Immature natural killer cell (primary cell): ENCODE data around the gene MAL. TPM values are rescaled to one million over a fixed set of nuclear protein-coding genes. Genes with fewer than 3 reads are reported as not detected.
A peak's percentile ranks its signal among the peaks of the same experiment; 100 is the strongest.
"Not testable (repeated sequence)": the region's sequence is repeated elsewhere in the genome, so short reads cannot be mapped to it uniquely, and the experiment has no call there.

Experiments
- DNase-seq, 3 donors: peaks; one replicate each; pipeline ENCODE4 v3.0.0; 2022; ENCODE audit warnings: mixed read lengths in 1 of 3
- H3K27ac Mint-ChIP-seq, 6 donors: one replicate each; pipeline ENCODE4 v1.8.0; 2020; ENCODE audit warnings: mixed read lengths in 6 of 6, mild to moderate bottlenecking in 5 of 6, inconsistent platforms in 4 of 6, moderate library complexity in 3 of 6
- H3K27me3 Mint-ChIP-seq, 3 donors: one replicate each; pipeline ENCODE4 v1.8.0; 2020 to 2021; ENCODE audit warnings: low read depth in 3 of 3, mild to moderate bottlenecking in 3 of 3, mixed read lengths in 3 of 3, moderate library complexity in 3 of 3, inconsistent platforms in 1 of 3
- H3K36me3 Mint-ChIP-seq, 3 donors: one replicate each; pipeline ENCODE4 v1.8.0; 2020; ENCODE audit warnings: mixed read lengths in 3 of 3, inconsistent platforms in 2 of 3, mild to moderate bottlenecking in 2 of 3
- H3K4me1 Mint-ChIP-seq, 2 donors: one replicate each; pipeline ENCODE4 v1.8.0; 2020; ENCODE audit warnings: inconsistent platforms in 2 of 2, mild to moderate bottlenecking in 2 of 2, mixed read lengths in 2 of 2, moderate library complexity in 1 of 2
- H3K4me3 Mint-ChIP-seq, 5 donors: one replicate each; pipeline ENCODE4 v1.8.0; 2020; ENCODE audit warnings: mild to moderate bottlenecking in 5 of 5, mixed read lengths in 5 of 5, inconsistent platforms in 3 of 5, moderate library complexity in 3 of 5
- H3K9me3 Mint-ChIP-seq, 6 donors: one replicate each; pipeline ENCODE4 v1.8.0; 2020; ENCODE audit warnings: mild to moderate bottlenecking in 6 of 6, mixed read lengths in 6 of 6, inconsistent platforms in 4 of 6, moderate library complexity in 3 of 6
- polyA plus RNA-seq, 3 donors: library from polyadenylated mRNA; unstranded; fragments of 300-500 nt; fragmentation: Illumina TruSeq; gene quantifications; one replicate each; pipeline ENCODE4 v1.2.3, GENCODE V29; 2021

Gene MAL
- polyA plus RNA-seq, 3 donors from 2014 or later = 1.2 to 1.9 (median 1.6) TPM

DNA sequence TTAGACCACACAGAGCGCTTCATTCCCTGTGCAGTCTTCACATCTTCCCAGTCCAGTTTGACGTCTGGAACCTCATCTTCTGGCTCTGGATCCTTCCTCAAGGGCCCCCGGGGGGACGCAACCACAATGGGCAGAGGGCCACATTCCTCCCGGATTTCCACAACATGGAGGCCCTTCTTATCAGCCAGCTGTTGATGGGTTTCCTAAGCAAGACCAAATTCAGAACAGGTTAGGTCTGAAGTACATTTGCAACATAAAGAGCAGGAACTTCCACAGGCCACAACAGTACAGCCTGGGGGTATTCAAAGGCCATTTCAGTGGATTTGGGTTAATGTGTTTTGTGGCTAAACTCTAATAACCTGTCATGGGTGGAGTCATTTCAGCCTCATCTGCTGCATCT is 61.9 kb downstream of the MAL start:
- Mint-ChIP-seq H3K4me1 (no peaks in the 10 kb centered on the region), H3K36me3 (peaks cover 31 to 46% (median 33%) of the 10 kb centered on the region in 3 donors), H3K4me3 (no peak overlapping the region)

DNA sequence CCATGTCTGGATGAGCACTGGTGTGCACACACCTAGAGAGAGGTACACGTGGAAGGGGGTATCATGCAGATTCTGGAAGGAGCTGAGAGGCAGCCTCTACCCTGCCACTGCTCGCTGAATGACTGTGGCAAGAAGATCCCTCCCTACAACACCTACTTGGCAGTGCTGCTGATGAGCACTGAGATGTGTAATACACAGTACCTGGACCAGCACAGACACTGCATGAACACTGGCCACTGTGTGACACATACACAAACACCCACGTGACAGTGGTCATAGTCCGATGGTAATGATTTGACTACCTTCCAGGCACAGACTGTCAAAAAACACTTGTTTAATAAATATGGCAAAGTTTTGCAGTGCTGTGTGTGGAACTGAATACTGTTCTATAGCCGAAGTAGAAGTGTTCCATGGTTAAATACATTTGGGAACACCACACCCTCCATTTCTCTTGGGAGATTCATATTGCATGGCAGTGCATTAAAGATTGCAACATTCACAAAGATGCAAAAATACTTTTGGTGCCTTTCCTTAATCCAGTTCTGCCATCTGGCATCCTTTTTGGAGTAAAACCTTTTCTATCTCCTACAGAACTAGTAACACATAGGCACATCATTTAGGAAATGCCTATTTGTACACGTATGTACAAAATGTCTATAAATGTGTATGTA is 66.5 kb downstream of the MAL start:
- no peak overlapping the region for H3K4me3 Mint-ChIP-seq
- peaks cover 20 to 35% of the 10 kb centered on the region in 2 donors for H3K4me1 Mint-ChIP-seq
- peaks cover 22 to 49% (median 29%) of the 10 kb centered on the region in 3 donors for H3K36me3 Mint-ChIP-seq
- H3K27ac Mint-ChIP-seq = no peak overlapping the region
- DNase-seq = no peak
- no peaks in the 10 kb centered on the region for H3K9me3 Mint-ChIP-seq
- H3K27me3 Mint-ChIP-seq = peaks cover 0 to 5% (median 0%) of the 10 kb centered on the region in 3 donors

More for the DNA sequence above, 61.9 kb downstream of the MAL start:
- peaks cover 0 to 3% (median 0%) of the 10 kb centered on the region in 3 donors for H3K27me3 Mint-ChIP-seq
- no peak overlapping the region for H3K27ac Mint-ChIP-seq
- H3K9me3 Mint-ChIP-seq = no peaks in the 10 kb centered on the region
- no peak for DNase-seq

DNA sequence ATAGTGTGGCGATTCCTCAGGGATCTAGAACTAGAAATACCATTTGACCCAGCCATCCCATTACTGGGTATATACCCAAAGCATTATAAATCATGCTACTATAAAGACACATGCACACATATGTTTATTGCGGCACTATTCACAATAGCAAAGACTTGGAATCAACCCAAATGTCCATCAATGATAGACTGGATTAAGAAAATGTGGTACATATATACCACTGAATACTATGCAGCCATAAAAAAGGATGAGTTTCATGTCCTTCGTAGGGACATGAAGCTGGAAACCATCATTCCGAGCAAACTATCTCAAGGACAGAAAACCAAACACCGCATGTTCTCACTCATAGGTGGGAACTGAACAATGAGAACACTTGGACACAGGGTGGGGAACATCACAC is 72.8 kb downstream of the MAL start:
- H3K4me3 Mint-ChIP-seq, H3K27ac Mint-ChIP-seq, H3K27me3 Mint-ChIP-seq, H3K9me3 Mint-ChIP-seq, DNase-seq: not testable (repeated sequence)
- Mint-ChIP-seq H3K36me3 (peaks cover 32 to 65% (median 39%) of the 10 kb centered on the region in 3 donors), H3K4me1 (peaks cover 22 to 38% of the 10 kb centered on the region in 2 donors)

DNA sequence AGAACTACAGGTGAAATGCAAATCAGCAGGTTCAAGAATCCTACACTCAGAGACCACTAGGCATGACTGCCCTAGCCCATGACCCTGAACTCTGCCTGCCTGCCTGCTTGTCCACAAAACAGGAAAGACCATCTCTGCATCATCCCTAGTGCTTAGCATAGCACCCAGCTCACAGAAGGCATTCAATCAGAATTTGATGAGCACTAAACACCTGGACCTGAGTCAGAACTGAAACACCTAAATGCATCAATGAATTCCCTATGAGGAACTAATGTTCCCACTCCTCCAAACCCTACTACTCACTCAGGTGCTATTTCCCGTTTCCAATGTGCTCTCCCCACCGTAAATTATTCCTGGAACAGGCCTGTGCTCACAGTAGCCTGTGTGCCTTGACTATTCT is 74.4 kb downstream of the MAL start:
- Mint-ChIP-seq H3K27me3 (no peaks in the 10 kb centered on the region), H3K4me1 (peaks cover 18 to 24% of the 10 kb centered on the region in 2 donors), H3K9me3 (no peaks in the 10 kb centered on the region), H3K36me3 (peaks cover 39 to 66% (median 43%) of the 10 kb centered on the region in 3 donors), H3K27ac (peak overlapping the region in 1 of 6 donors; percentile 31), H3K4me3 (no peak overlapping the region)
- DNase-seq = no peak

Other genes with a start within 250 kb of the MAL start
- gene TEKT4, start 154.3 kb upstream of the MAL start, polyA plus RNA-seq = not detected
- gene MRPS5, start 96.1 kb downstream of the MAL start, polyA plus RNA-seq = 10 to 100 TPM; 26.9 to 35.0 (median 30.5) TPM
- 1 to 10 TPM; 2.5 to 8.4 (median 5.1) TPM for gene ZNF514, start 134.1 kb downstream of the MAL start, polyA plus RNA-seq
- 1 to 10 TPM in 2 of 3 donors, not detected in 1; 1.2 to 3.8 TPM for gene ZNF2, start 140.1 kb downstream of the MAL start, polyA plus RNA-seq
- gene ZNF892, start 181.8 kb downstream of the MAL start, polyA plus RNA-seq = 1 to 10 TPM in 1 of 3 donors, under 1 TPM in 1, not detected in 1; 0.68 to 1.9 TPM
- gene PROM2, start 248.7 kb downstream of the MAL start, polyA plus RNA-seq = not detected